GM23338 (cell line): Measurements from ENCODE around the gene ANGPT4. TPM values are rescaled to one million over a fixed set of nuclear protein-coding genes. Genes with fewer than 3 reads are reported as not detected.

Experiments used
- ATAC-seq: fragments of 200-7000 bp; cut with Tn5 transposase; 3 replicates; pipeline ENCODE4 v1.9.1; 2020
- DNase-seq: peaks from one replicate; pipeline ENCODE4 v3.0.0-alpha.2; 2015; ENCODE audit warnings: low spot score
- H2AFZ ChIP-seq: fragments of 200-600 bp; sonication (generic); 2 replicates; pipeline ENCODE4 v1.8.0; 2016; ENCODE audit warnings: antibody characterized with exemption, mild to moderate bottlenecking, moderate library complexity
- H3F3A ChIP-seq: fragments of 200-600 bp; sonication (generic); replicated peaks from 2 replicates; pipeline ENCODE4 v1.8.0; 2017; ENCODE audit warnings: antibody characterized with exemption, mixed run types, low read depth
- H3K27ac ChIP-seq: fragments of 200-600 bp; sonication (generic); 2 replicates; pipeline ENCODE4 v1.6.1; 2016; ENCODE audit warnings: low read depth
- H3K27me3 ChIP-seq: fragments of 200-600 bp; sonication (generic); 2 replicates; pipeline ENCODE4 v1.8.0; 2016; ENCODE audit warnings: mild to moderate bottlenecking, mixed run types, moderate library complexity; ENCODE audit not compliant: insufficient read depth
- H3K36me3 ChIP-seq: fragments of 200-600 bp; sonication (generic); 2 replicates; pipeline ENCODE4 v1.8.0; 2016; ENCODE audit warnings: mild to moderate bottlenecking; ENCODE audit not compliant: insufficient read depth
- H3K4me1 ChIP-seq: fragments of 200-600 bp; sonication (generic); 2 replicates; pipeline ENCODE4 v1.8.0; 2016; ENCODE audit warnings: mild to moderate bottlenecking, moderate library complexity; ENCODE audit not compliant: insufficient read depth
- H3K4me2 ChIP-seq: fragments of 200-600 bp; sonication (generic); 2 replicates; pipeline ENCODE4 v1.7.1; 2017; ENCODE audit warnings: mixed run types
- H3K4me3 ChIP-seq: fragments of 200-600 bp; sonication (generic); 2 replicates; pipeline ENCODE4 v1.6.1; 2016; ENCODE audit warnings: mixed run types
- H3K79me2 ChIP-seq: fragments of 200-600 bp; sonication (generic); replicated peaks from 2 replicates; pipeline ENCODE4 v1.8.0; 2017; ENCODE audit warnings: mild to moderate bottlenecking; ENCODE audit not compliant: insufficient read depth
- H3K9me2 ChIP-seq: fragments of 200-600 bp; sonication (generic); 2 replicates; pipeline ENCODE4 v1.8.0; 2017; ENCODE audit not compliant: insufficient read depth
- H4K20me1 ChIP-seq: fragments of 200-600 bp; sonication (generic); replicated peaks from 2 replicates; pipeline ENCODE4 v1.8.0; 2017; ENCODE audit warnings: mild to moderate bottlenecking; ENCODE audit not compliant: insufficient read depth
- H3K27ac Mint-ChIP-seq: 2 replicates; pipeline ENCODE4 v1.8.0; 2020; ENCODE audit warnings: inconsistent platforms, mild to moderate bottlenecking, moderate library complexity, mixed read lengths
- H3K27me3 Mint-ChIP-seq: 3 replicates; pipeline ENCODE4 v1.8.0; 2022; ENCODE audit warnings: low read depth, mild to moderate bottlenecking, moderate library complexity, mixed read lengths, inconsistent platforms; ENCODE audit not compliant: insufficient read depth, poor library complexity
- H3K36me3 Mint-ChIP-seq: 3 replicates; pipeline ENCODE4 v1.8.0; 2021; ENCODE audit warnings: low read depth, mild to moderate bottlenecking, inconsistent platforms, moderate library complexity, mixed read lengths
- H3K4me1 Mint-ChIP-seq: 3 replicates; pipeline ENCODE4 v1.8.0; 2020; ENCODE audit warnings: mild to moderate bottlenecking, inconsistent platforms, mixed read lengths
- H3K4me3 Mint-ChIP-seq: 3 replicates; pipeline ENCODE4 v1.8.0; 2021; ENCODE audit warnings: moderate library complexity, mild to moderate bottlenecking, inconsistent platforms, mixed read lengths
- H3K9me3 Mint-ChIP-seq: 3 replicates; pipeline ENCODE4 v1.8.0; 2020; ENCODE audit warnings: moderate library complexity, mild to moderate bottlenecking, inconsistent platforms, mixed read lengths
- CREB1 ChIP-seq: fragments of 250-450 bp; sonication (Bioruptor Pico); IDR thresholded peaks from 2 replicates; pipeline ENCODE4 v1.5.0; 2020; ENCODE audit warnings: low read depth, mild to moderate bottlenecking, moderate library complexity
- CTCF ChIP-seq, 2 experiments: fragments of 200-600 bp in 1 of 2; sonication (generic) in 1 of 2; conservative IDR thresholded peaks; 2 replicates each; pipeline versions ENCODE4 v1.5.1 to v1.6.1; 2016 to 2017; ENCODE audit warnings: antibody characterized with exemption in 2 of 2, low read depth in 2 of 2, mild to moderate bottlenecking in 2 of 2, moderate library complexity in 1 of 2
- POLR2AphosphoS5 ChIP-seq: IDR thresholded peaks from 2 replicates; pipeline ENCODE4 v1.6.1; 2016; ENCODE audit warnings: antibody characterized with exemption, low read depth
- ZNF331 ChIP-seq: fragments of 250-450 bp; sonication (Bioruptor Pico); IDR thresholded peaks from 2 replicates; pipeline ENCODE4 v1.5.0; 2020; ENCODE audit warnings: low read depth, mild to moderate bottlenecking, moderate library complexity
- ZNF462 ChIP-seq: fragments of 250-450 bp; sonication (Bioruptor Pico); IDR thresholded peaks from 2 replicates; pipeline ENCODE4 v1.5.0; 2020; ENCODE audit warnings: mild to moderate bottlenecking, moderate library complexity
- polyA plus RNA-seq: library from polyadenylated mRNA; unstranded; fragments of >200 nt; fragmentation: Nextera tagmentation; extraction: Ambion mirVana; gene quantifications from 2 replicates; pipeline ENCODE4 v1.2.1, GENCODE V29; 2016
- total RNA-seq: library from RNA; depleted of rRNA; stranded (reverse); fragments of >200 nt; shearing (Covaris generic); gene quantifications from 2 replicates; pipeline ENCODE4 v1.2.3, GENCODE V29; 2014

The ANGPT4 gene
- total and polyA plus RNA-seq, 2 experiments from 2014 or later: 0.17 TPM; not detected in 1

- Histone ChIP-seq H3K79me2 (no peaks in the 10 kb centered on the region), H2AFZ (no peak overlapping the region), H4K20me1 (no peaks in the 10 kb centered on the region), H3K4me2 (no peak overlapping the region), H3K4me1 (no peaks in the 10 kb centered on the region), H3F3A (no peaks in the 10 kb centered on the region), H3K27ac (no peak overlapping the region), H3K27me3 (no peaks in the 10 kb centered on the region), H3K9me2 (no peaks in the 10 kb centered on the region), H3K36me3 (no peaks in the 10 kb centered on the region), H3K4me3 (no peak overlapping the region)
- ATAC-seq (no peak), DNase-seq (no peak)
- no peak overlapping the region for H3K4me3 Mint-ChIP-seq
- no peaks in the 10 kb centered on the region for H3K36me3 Mint-ChIP-seq
- TF ChIP-seq CTCF (conservative IDR thresholded peaks at IDR 0.05; ENCODE audit: low read depth in 2 of 2): no peak
- no peak for TF ChIP-seq ZNF462 (CRISPR knock-in tag)
- no peak for TF ChIP-seq CREB1
- TF ChIP-seq ZNF331: no peak
- TF ChIP-seq POLR2AphosphoS5: no peak
- H3K27ac Mint-ChIP-seq: no peak overlapping the region
- H3K27me3 Mint-ChIP-seq: peaks cover 4% of the 10 kb centered on the region
- H3K9me3 Mint-ChIP-seq: no peaks in the 10 kb centered on the region
- H3K4me1 Mint-ChIP-seq: peaks cover 7% of the 10 kb centered on the region
Observed at GRCh38 chr20:958936-959815, 43.0 kb upstream of the ANGPT4 start.
